Measurements from ENCODE around the gene TCF7L2. TPM values are rescaled to one million over a fixed set of nuclear protein-coding genes. Genes with fewer than 3 reads are reported as not detected.

TCF7L2 gene
- total RNA-seq, 2 experiments from 2014 or later: 1.3 to 8.5 TPM

GRCh38 chr10:112917681-112918080, 32.4 kb upstream of the TCF7L2 start:
- Histone ChIP-seq H3K36me3 (ENCODE audit: insufficient read depth, low read length) (no peaks in the 10 kb centered on the region), H3K79me2 (ENCODE audit: insufficient read depth, low read depth, low read length) (no peaks in the 10 kb centered on the region), H3K4me2 (ENCODE audit: low read length) (no peak overlapping the region), H3K9me3 (ENCODE audit: low read length) (no peaks in the 10 kb centered on the region), H3K27ac (ENCODE audit: low read depth, low read length, poor library complexity, severe bottlenecking) (no peak overlapping the region), H4K20me1 (ENCODE audit: insufficient read depth, low read length) (no peaks in the 10 kb centered on the region), H3K4me3 (ENCODE audit: low read depth, low read length, poor library complexity, severe bottlenecking) (no peak overlapping the region), H3K9me2 (ENCODE audit: insufficient read depth, low read length) (no peaks in the 10 kb centered on the region), H3K4me1 (ENCODE audit: insufficient read depth, low read length, poor library complexity, severe bottlenecking) (no peaks in the 10 kb centered on the region), H2AFZ (ENCODE audit: low read length) (no peak overlapping the region)
- POLR2A ChIA-PET: no interaction called here
- BruUV-seq (replicated peaks): no TSS peak
- DNase-seq (ENCODE audit: low spot score): no peak
- intact Hi-C loops (cut with micrococcal nuclease; ENCODE audit: unreplicated experiment): no loop called here
- CTCF ChIA-PET (ENCODE audit: unreplicated experiment): no interaction called here
- TF ChIP-seq CTCF (conservative IDR thresholded peaks at IDR 0.05; ENCODE audit: low read length) (no peak), EZH2phosphoT487 (IDR thresholded peaks at IDR 0.05; ENCODE audit: borderline replicate concordance, low read depth, low read length) (no peak)

GRCh38 chr10:112918771-112919170, 31.3 kb upstream of the TCF7L2 start:
- intact Hi-C loops (cut with micrococcal nuclease; ENCODE audit: unreplicated experiment): no loop called here
- Histone ChIP-seq H3K27ac (ENCODE audit: low read depth, low read length, poor library complexity, severe bottlenecking) (no peak overlapping the region), H2AFZ (ENCODE audit: low read length) (no peak overlapping the region), H4K20me1 (ENCODE audit: insufficient read depth, low read length) (no peaks in the 10 kb centered on the region), H3K4me3 (ENCODE audit: low read depth, low read length, poor library complexity, severe bottlenecking) (no peak overlapping the region), H3K79me2 (ENCODE audit: insufficient read depth, low read depth, low read length) (no peaks in the 10 kb centered on the region), H3K4me2 (ENCODE audit: low read length) (no peak overlapping the region), H3K9me3 (ENCODE audit: low read length) (no peaks in the 10 kb centered on the region), H3K4me1 (ENCODE audit: insufficient read depth, low read length, poor library complexity, severe bottlenecking) (no peaks in the 10 kb centered on the region), H3K9me2 (ENCODE audit: insufficient read depth, low read length) (no peaks in the 10 kb centered on the region), H3K36me3 (ENCODE audit: insufficient read depth, low read length) (no peaks in the 10 kb centered on the region)
- no peak for TF ChIP-seq CTCF (conservative IDR thresholded peaks at IDR 0.05; ENCODE audit: low read length)
- TF ChIP-seq EZH2phosphoT487 (IDR thresholded peaks at IDR 0.05; ENCODE audit: borderline replicate concordance, low read depth, low read length): no peak
- CTCF ChIA-PET (ENCODE audit: unreplicated experiment): no interaction called here
- BruUV-seq (replicated peaks): no TSS peak
- DNase-seq (ENCODE audit: low spot score): no peak
- POLR2A ChIA-PET: interaction anchor here (1.0 kb wide), 1 partner anchor 17 kb away, joined by 3 read pairs; no protein-coding TSS in a partner anchor

GRCh38 chr10:112919721-112920120, 30.3 kb upstream of the TCF7L2 start:
- Histone ChIP-seq H3K4me1 (ENCODE audit: insufficient read depth, low read length, poor library complexity, severe bottlenecking) (no peaks in the 10 kb centered on the region), H4K20me1 (ENCODE audit: insufficient read depth, low read length) (no peaks in the 10 kb centered on the region), H3K4me2 (ENCODE audit: low read length) (no peak overlapping the region), H3K9me3 (ENCODE audit: low read length) (no peaks in the 10 kb centered on the region), H2AFZ (ENCODE audit: low read length) (no peak overlapping the region), H3K79me2 (ENCODE audit: insufficient read depth, low read depth, low read length) (no peaks in the 10 kb centered on the region), H3K4me3 (ENCODE audit: low read depth, low read length, poor library complexity, severe bottlenecking) (no peak overlapping the region), H3K27ac (ENCODE audit: low read depth, low read length, poor library complexity, severe bottlenecking) (no peak overlapping the region), H3K9me2 (ENCODE audit: insufficient read depth, low read length) (no peaks in the 10 kb centered on the region), H3K36me3 (ENCODE audit: insufficient read depth, low read length) (no peaks in the 10 kb centered on the region)
- intact Hi-C loops (cut with micrococcal nuclease; ENCODE audit: unreplicated experiment): no loop called here
- ChIA-PET CTCF (ENCODE audit: unreplicated experiment) (no interaction called here), POLR2A (no interaction called here)
- no TSS peak for BruUV-seq (replicated peaks)
- TF ChIP-seq CTCF (conservative IDR thresholded peaks at IDR 0.05; ENCODE audit: low read length) (no peak), EZH2phosphoT487 (IDR thresholded peaks at IDR 0.05; ENCODE audit: borderline replicate concordance, low read depth, low read length) (no peak)
- no peak for DNase-seq (ENCODE audit: low spot score)
